ENCODE measurements around the gene GSC2. TPM values are rescaled to one million over a fixed set of nuclear protein-coding genes. Genes with fewer than 3 reads are reported as not detected.
A peak's percentile ranks its signal among the peaks of the same experiment; 100 is the strongest.

The GSC2 gene
- total RNA-seq, 1 donor from 2014 or later = not detected

- peaks cover 14% of the 10 kb centered on the region for H3K79me2 ChIP-seq (ENCODE audit: low read depth)
- no peak overlapping the region for H3K27ac ChIP-seq
- no peak overlapping the region for H2AFZ ChIP-seq (replicated peaks)
- H3K4me3 Mint-ChIP-seq = no peak overlapping the region
- H3K4me1 Mint-ChIP-seq = peaks cover 13% of the 10 kb centered on the region
- H3K27me3 Mint-ChIP-seq (ENCODE audit: insufficient read depth, low read depth) = peaks cover 8% of the 10 kb centered on the region
- H3K9me3 Mint-ChIP-seq = no peaks in the 10 kb centered on the region
- peaks cover 13% of the 10 kb centered on the region for H3F3A ChIP-seq (ENCODE audit: low read depth)
- H3K4me1 ChIP-seq = peaks cover 6% of the 10 kb centered on the region
- H3K36me3 ChIP-seq = no peaks in the 10 kb centered on the region
- H3K4me2 ChIP-seq = no peak overlapping the region
- H3K9ac ChIP-seq = no peak overlapping the region
- H3K27ac Mint-ChIP-seq = no peak overlapping the region
- H3K27me3 ChIP-seq = no peaks in the 10 kb centered on the region
- no peaks in the 10 kb centered on the region for H3K9me3 ChIP-seq (ENCODE audit: low read depth)
- no peak for DNase-seq (ENCODE audit: low spot score)
- peaks cover 11% of the 10 kb centered on the region for H4K20me1 ChIP-seq (ENCODE audit: low read depth)
- TF ChIP-seq EZH2phosphoT487 (IDR thresholded peaks at IDR 0.05) (no peak), EZH2 (IDR thresholded peaks at IDR 0.05) (no peak)
- TF ChIP-seq, protein P1, sequence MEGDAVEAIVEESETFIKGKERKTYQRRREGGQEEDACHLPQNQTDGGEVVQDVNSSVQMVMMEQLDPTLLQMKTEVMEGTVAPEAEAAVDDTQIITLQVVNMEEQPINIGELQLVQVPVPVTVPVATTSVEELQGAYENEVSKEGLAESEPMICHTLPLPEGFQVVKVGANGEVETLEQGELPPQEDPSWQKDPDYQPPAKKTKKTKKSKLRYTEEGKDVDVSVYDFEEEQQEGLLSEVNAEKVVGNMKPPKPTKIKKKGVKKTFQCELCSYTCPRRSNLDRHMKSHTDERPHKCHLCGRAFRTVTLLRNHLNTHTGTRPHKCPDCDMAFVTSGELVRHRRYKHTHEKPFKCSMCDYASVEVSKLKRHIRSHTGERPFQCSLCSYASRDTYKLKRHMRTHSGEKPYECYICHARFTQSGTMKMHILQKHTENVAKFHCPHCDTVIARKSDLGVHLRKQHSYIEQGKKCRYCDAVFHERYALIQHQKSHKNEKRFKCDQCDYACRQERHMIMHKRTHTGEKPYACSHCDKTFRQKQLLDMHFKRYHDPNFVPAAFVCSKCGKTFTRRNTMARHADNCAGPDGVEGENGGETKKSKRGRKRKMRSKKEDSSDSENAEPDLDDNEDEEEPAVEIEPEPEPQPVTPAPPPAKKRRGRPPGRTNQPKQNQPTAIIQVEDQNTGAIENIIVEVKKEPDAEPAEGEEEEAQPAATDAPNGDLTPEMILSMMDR (IDR thresholded peaks at IDR 0.05) = no peak
- H3K4me3 ChIP-seq = no peak overlapping the region
- no peaks in the 10 kb centered on the region for H3K36me3 Mint-ChIP-seq
Measured at GRCh38 chr22:19125474-19126308, 24.4 kb downstream of the GSC2 start.

GRCh38 chr22:19125011-19125410, 25.1 kb downstream of the GSC2 start:
- no peaks in the 10 kb centered on the region for H3K36me3 Mint-ChIP-seq
- no peak for DNase-seq (ENCODE audit: low spot score)
- Histone ChIP-seq H2AFZ (replicated peaks) (no peak overlapping the region), H3K36me3 (no peaks in the 10 kb centered on the region), H3K9me3 (ENCODE audit: low read depth) (no peaks in the 10 kb centered on the region), H3K4me1 (peaks cover 7% of the 10 kb centered on the region), H3K27ac (no peak overlapping the region), H3K27me3 (no peaks in the 10 kb centered on the region), H3K4me2 (no peak overlapping the region), H3K79me2 (ENCODE audit: low read depth) (peaks cover 21% of the 10 kb centered on the region), H4K20me1 (ENCODE audit: low read depth) (peaks cover 17% of the 10 kb centered on the region), H3F3A (ENCODE audit: low read depth) (peaks cover 13% of the 10 kb centered on the region), H3K4me3 (no peak overlapping the region), H3K9ac (no peak overlapping the region)
- no peak for TF ChIP-seq EZH2phosphoT487 (IDR thresholded peaks at IDR 0.05)
- no peak for TF ChIP-seq EZH2 (IDR thresholded peaks at IDR 0.05)
- TF ChIP-seq, protein P1 (IDR thresholded peaks at IDR 0.05) = no peak
- no peaks in the 10 kb centered on the region for H3K9me3 Mint-ChIP-seq
- H3K4me3 Mint-ChIP-seq = no peak overlapping the region
- peaks cover 20% of the 10 kb centered on the region for H3K4me1 Mint-ChIP-seq
- H3K27ac Mint-ChIP-seq = no peak overlapping the region
- H3K27me3 Mint-ChIP-seq (ENCODE audit: insufficient read depth, low read depth) = peaks cover 7% of the 10 kb centered on the region

- peaks cover 6% of the 10 kb centered on the region for H3K27me3 Mint-ChIP-seq (ENCODE audit: insufficient read depth, low read depth)
- H4K20me1 ChIP-seq (ENCODE audit: low read depth) = peaks cover 24% of the 10 kb centered on the region
- H2AFZ ChIP-seq (replicated peaks) = no peak overlapping the region
- H3K4me2 ChIP-seq = no peak overlapping the region
- H3K27ac Mint-ChIP-seq = no peak overlapping the region
- H3K9me3 ChIP-seq (ENCODE audit: low read depth) = no peaks in the 10 kb centered on the region
- peaks cover 20% of the 10 kb centered on the region for H3K4me1 Mint-ChIP-seq
- TF ChIP-seq EZH2phosphoT487 (IDR thresholded peaks at IDR 0.05) = no peak
- TF ChIP-seq, protein P1 (IDR thresholded peaks at IDR 0.05) = no peak
- no peak for TF ChIP-seq EZH2 (IDR thresholded peaks at IDR 0.05)
- H3K27ac ChIP-seq = no peak overlapping the region
- H3K79me2 ChIP-seq (ENCODE audit: low read depth) = peaks cover 27% of the 10 kb centered on the region
- H3K36me3 Mint-ChIP-seq = no peaks in the 10 kb centered on the region
- H3K9ac ChIP-seq = no peak overlapping the region
- no peaks in the 10 kb centered on the region for H3K36me3 ChIP-seq
- H3F3A ChIP-seq (ENCODE audit: low read depth) = peaks cover 13% of the 10 kb centered on the region
- no peak overlapping the region for H3K4me3 ChIP-seq
- H3K4me3 Mint-ChIP-seq = peak overlapping the region; percentile 16
- H3K4me1 ChIP-seq = peaks cover 7% of the 10 kb centered on the region
- no peaks in the 10 kb centered on the region for H3K9me3 Mint-ChIP-seq
- H3K27me3 ChIP-seq = no peaks in the 10 kb centered on the region
- no peak for DNase-seq (ENCODE audit: low spot score)
Measured at GRCh38 chr22:19124377-19124776, 25.7 kb downstream of the GSC2 start.

All from neural progenitor cell (in vitro differentiated cells).